Endothelial cell of hepatic sinusoid (primary cell): ENCODE measurements around the gene STEAP4.

ENCODE experiments used
- in situ Hi-C: cut with HindIII; loops from 2 replicates; pipeline ENCODE4 v1.10.0; 2017; ENCODE audit warnings: low sequenced_read_pairs

The STEAP4 gene

GRCh38 chr7:88314061-88314491 is 7.4 kb upstream of the STEAP4 start:
- in situ Hi-C loops, result no loop called here

- in situ Hi-C loops, result no loop called here
Observed at GRCh38 chr7:88312061-88312663, 5.5 kb upstream of the STEAP4 start.

- in situ Hi-C loops, result no loop called here
Observed at GRCh38 chr7:88311675-88312036, 5.0 kb upstream of the STEAP4 start.

- in situ Hi-C loops, result no loop called here
Observed at GRCh38 chr7:88310956-88311674, 4.4 kb upstream of the STEAP4 start.

- in situ Hi-C loops, result no loop called here
Observed at GRCh38 chr7:88309819-88310218, 3.1 kb upstream of the STEAP4 start.

- in situ Hi-C loops, result no loop called here
Observed at GRCh38 chr7:88307823-88308222, 1.1 kb upstream of the STEAP4 start.

GRCh38 chr7:88307412-88307811 is 718 bp upstream of the STEAP4 start:
- in situ Hi-C loops, result no loop called here

- in situ Hi-C loops, result no loop called here
Observed at GRCh38 chr7:88305044-88305443, 1.6 kb downstream of the STEAP4 start.

GRCh38 chr7:88302486-88302885 is 4.2 kb downstream of the STEAP4 start:
- in situ Hi-C loops, result no loop called here

- in situ Hi-C loops, result no loop called here
Observed at GRCh38 chr7:88301924-88302323, 4.8 kb downstream of the STEAP4 start.

GRCh38 chr7:88300401-88300945 is 6.2 kb downstream of the STEAP4 start:
- in situ Hi-C loops, result no loop called here

GRCh38 chr7:88299126-88299525 is 7.6 kb downstream of the STEAP4 start:
- in situ Hi-C loops, result no loop called here

GRCh38 chr7:88293866-88294265 is 12.8 kb downstream of the STEAP4 start:
- in situ Hi-C loops, result no loop called here

- in situ Hi-C loops, result no loop called here
Observed at GRCh38 chr7:88291398-88292173, 15.1 kb downstream of the STEAP4 start.

GRCh38 chr7:88290491-88290890 is 16.2 kb downstream of the STEAP4 start:
- in situ Hi-C loops, result no loop called here

- in situ Hi-C loops, result no loop called here
Observed at GRCh38 chr7:88289564-88290025, 17.1 kb downstream of the STEAP4 start.

GRCh38 chr7:88281749-88282148 is 24.9 kb downstream of the STEAP4 start:
- in situ Hi-C loops, result no loop called here

GRCh38 chr7:88280801-88281200 is 25.9 kb downstream of the STEAP4 start:
- in situ Hi-C loops, result no loop called here

- in situ Hi-C loops, result no loop called here
Observed at GRCh38 chr7:88279323-88279722, 27.4 kb downstream of the STEAP4 start.

- in situ Hi-C loops, result no loop called here
Observed at GRCh38 chr7:88278881-88279280, 27.8 kb downstream of the STEAP4 start.

GRCh38 chr7:88276605-88277153 is 30.0 kb downstream of the STEAP4 start:
- in situ Hi-C loops, result no loop called here
